ENCODE measurements around the gene TGFB1.

GRCh38 chr19:41328157-41328841, 25.4 kb downstream of the TGFB1 start:
- TF ChIP-seq CTCF (IDR thresholded peaks at IDR 0.05): no peak
- TF ChIP-seq EP300 (IDR thresholded peaks at IDR 0.05): no peak
- no peak for TF ChIP-seq POLR2A (IDR thresholded peaks at IDR 0.05)
